Stimulated activated CD8-positive, alpha-beta memory T cell treated with anti-CD3 and anti-CD28 coated beads, Interleukin-7, amount 100 ng/mL, for 4 hours (primary cell): Measurements from ENCODE around the gene EXOC6B.
A peak's percentile ranks its signal among the peaks of the same experiment; 100 is the strongest.

Experiments used
- DNase-seq, 2 donors: peaks; one replicate each; pipeline ENCODE4 v3.0.0-alpha.2; 2020; ENCODE audit warnings: low read depth in 2 of 2

The EXOC6B gene

GRCh38 chr2:72793798-72794440, 31.9 kb downstream of the EXOC6B start:
- no peak for DNase-seq

GRCh38 chr2:72789241-72789640, 36.6 kb downstream of the EXOC6B start:
- DNase-seq = no peak

GRCh38 chr2:72788756-72789155, 37.1 kb downstream of the EXOC6B start:
- DNase-seq = no peak

- no peak for DNase-seq
Measured at GRCh38 chr2:72785517-72785916, 40.3 kb downstream of the EXOC6B start.

GRCh38 chr2:72782520-72782919, 43.3 kb downstream of the EXOC6B start:
- no peak for DNase-seq

- no peak for DNase-seq
Measured at GRCh38 chr2:72781480-72781879, 44.4 kb downstream of the EXOC6B start.

GRCh38 chr2:72780477-72780876, 45.4 kb downstream of the EXOC6B start:
- no peak for DNase-seq

- no peak for DNase-seq
Measured at GRCh38 chr2:72779495-72779894, 46.3 kb downstream of the EXOC6B start.

- no peak for DNase-seq
Measured at GRCh38 chr2:72778410-72778809, 47.4 kb downstream of the EXOC6B start.

- peak; percentile 6 to 40 for DNase-seq
Measured at GRCh38 chr2:72770879-72771461, 54.9 kb downstream of the EXOC6B start.

- DNase-seq = no peak
Measured at GRCh38 chr2:72765997-72766609, 59.7 kb downstream of the EXOC6B start.

- no peak for DNase-seq
Measured at GRCh38 chr2:72762276-72762675, 63.6 kb downstream of the EXOC6B start.

- DNase-seq = no peak
Measured at GRCh38 chr2:72759755-72760154, 66.1 kb downstream of the EXOC6B start.

GRCh38 chr2:72757177-72757775, 68.6 kb downstream of the EXOC6B start:
- DNase-seq = no peak

- no peak for DNase-seq
Measured at GRCh38 chr2:72755647-72756423, 70.0 kb downstream of the EXOC6B start.

GRCh38 chr2:72754628-72755320, 71.1 kb downstream of the EXOC6B start:
- DNase-seq = no peak

- no peak for DNase-seq
Measured at GRCh38 chr2:72750977-72751639, 74.7 kb downstream of the EXOC6B start.

GRCh38 chr2:72750466-72750865, 75.4 kb downstream of the EXOC6B start:
- DNase-seq = no peak

- no peak for DNase-seq
Measured at GRCh38 chr2:72747344-72747743, 78.5 kb downstream of the EXOC6B start.

GRCh38 chr2:72745679-72746368, 80.0 kb downstream of the EXOC6B start:
- DNase-seq = no peak
